ENCODE data around the gene GTF2H3. TPM values are rescaled to one million over a fixed set of nuclear protein-coding genes. Genes with fewer than 3 reads are reported as not detected.

GTF2H3 gene
- total and polyA plus RNA-seq, 8 donors = 2.9 to 12.4 (median 7.0) TPM

- FAIRE-seq (no peak), DNase-seq (no peak), ATAC-seq (peak in 1 of 4 donors; percentile 25)
- no peaks in the 10 kb centered on the region for H3K4me1 ChIP-seq
- TF ChIP-seq CTCF (IDR thresholded peaks at IDR 0.05) = no peak
- peaks cover 11 to 72% (median 59%) of the 10 kb centered on the region in 3 donors for H3K36me3 ChIP-seq
- no peaks in the 10 kb centered on the region for H3K9me3 ChIP-seq
- no peak overlapping the region for H3K4me3 ChIP-seq
- WGBS, 2 donors = 75 to 77% methylated on average over 4 of the region's 4 CpGs
- intact Hi-C loops (cut with DNase I) = no loop called here
- no peaks in the 10 kb centered on the region for H3K27me3 ChIP-seq
- H3K27ac ChIP-seq = no peak overlapping the region
These were observed 19.1 kb upstream of the GTF2H3 start for GRCh38 chr12:123614531-123614930.

GRCh38 chr12:123617144-123617543 lies 16.5 kb upstream of the GTF2H3 start:
- FAIRE-seq (no peak), ATAC-seq (no peak), DNase-seq (no peak)
- no peak for TF ChIP-seq CTCF (IDR thresholded peaks at IDR 0.05)
- intact Hi-C loops (cut with DNase I) = no loop called here
- Histone ChIP-seq H3K9me3 (no peaks in the 10 kb centered on the region), H3K4me1 (no peaks in the 10 kb centered on the region), H3K4me3 (no peak overlapping the region), H3K27ac (no peak overlapping the region), H3K36me3 (peaks cover 14 to 67% (median 62%) of the 10 kb centered on the region in 3 donors), H3K27me3 (no peaks in the 10 kb centered on the region)
- 75 to 76% methylated on average over 3 of the region's 3 CpGs for WGBS, 2 donors

DNA sequence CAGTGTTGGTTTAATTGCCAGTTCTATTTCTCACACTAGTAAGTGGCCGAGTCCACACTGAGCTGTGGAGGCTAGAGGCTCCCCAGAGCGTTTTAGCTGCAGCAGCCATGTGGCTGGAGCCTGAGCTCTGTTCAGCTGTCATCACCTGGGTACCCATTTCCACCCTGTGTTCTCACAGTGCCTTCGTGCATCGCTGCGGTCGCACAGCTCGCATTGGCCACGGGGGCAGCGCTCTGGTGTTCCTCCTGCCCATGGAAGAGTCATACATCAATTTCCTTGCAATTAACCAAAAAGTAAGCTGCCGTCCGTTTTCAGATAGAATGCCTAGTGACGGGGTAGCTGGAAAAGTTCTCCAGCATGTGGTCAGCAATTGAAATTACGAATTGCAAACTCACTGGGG lies 16.0 kb upstream of the GTF2H3 start:
- no peak for TF ChIP-seq CTCF (IDR thresholded peaks at IDR 0.05)
- Histone ChIP-seq H3K27me3 (no peaks in the 10 kb centered on the region), H3K4me3 (no peak overlapping the region), H3K36me3 (peaks cover 13 to 69% (median 59%) of the 10 kb centered on the region in 3 donors), H3K9me3 (no peaks in the 10 kb centered on the region), H3K27ac (no peak overlapping the region), H3K4me1 (no peaks in the 10 kb centered on the region)
- DNase-seq (no peak), ATAC-seq (no peak), FAIRE-seq (no peak)
- 90% methylated on average over 13 of the region's 13 CpGs for WGBS, 2 donors
- intact Hi-C loops (cut with DNase I) = no loop called here

GRCh38 chr12:123621101-123621500 lies 12.5 kb upstream of the GTF2H3 start:
- Histone ChIP-seq H3K27ac (no peak overlapping the region), H3K4me1 (no peaks in the 10 kb centered on the region), H3K27me3 (no peaks in the 10 kb centered on the region), H3K4me3 (no peak overlapping the region), H3K9me3 (no peaks in the 10 kb centered on the region), H3K36me3 (peaks cover 10 to 59% (median 54%) of the 10 kb centered on the region in 3 donors)
- no peak for TF ChIP-seq CTCF (IDR thresholded peaks at IDR 0.05)
- DNase-seq = no peak
- WGBS, 2 donors = 78 to 79% methylated on average over 8 of the region's 8 CpGs
- intact Hi-C loops (cut with DNase I) = no loop called here
- no peak for FAIRE-seq
- ATAC-seq = no peak

DNA sequence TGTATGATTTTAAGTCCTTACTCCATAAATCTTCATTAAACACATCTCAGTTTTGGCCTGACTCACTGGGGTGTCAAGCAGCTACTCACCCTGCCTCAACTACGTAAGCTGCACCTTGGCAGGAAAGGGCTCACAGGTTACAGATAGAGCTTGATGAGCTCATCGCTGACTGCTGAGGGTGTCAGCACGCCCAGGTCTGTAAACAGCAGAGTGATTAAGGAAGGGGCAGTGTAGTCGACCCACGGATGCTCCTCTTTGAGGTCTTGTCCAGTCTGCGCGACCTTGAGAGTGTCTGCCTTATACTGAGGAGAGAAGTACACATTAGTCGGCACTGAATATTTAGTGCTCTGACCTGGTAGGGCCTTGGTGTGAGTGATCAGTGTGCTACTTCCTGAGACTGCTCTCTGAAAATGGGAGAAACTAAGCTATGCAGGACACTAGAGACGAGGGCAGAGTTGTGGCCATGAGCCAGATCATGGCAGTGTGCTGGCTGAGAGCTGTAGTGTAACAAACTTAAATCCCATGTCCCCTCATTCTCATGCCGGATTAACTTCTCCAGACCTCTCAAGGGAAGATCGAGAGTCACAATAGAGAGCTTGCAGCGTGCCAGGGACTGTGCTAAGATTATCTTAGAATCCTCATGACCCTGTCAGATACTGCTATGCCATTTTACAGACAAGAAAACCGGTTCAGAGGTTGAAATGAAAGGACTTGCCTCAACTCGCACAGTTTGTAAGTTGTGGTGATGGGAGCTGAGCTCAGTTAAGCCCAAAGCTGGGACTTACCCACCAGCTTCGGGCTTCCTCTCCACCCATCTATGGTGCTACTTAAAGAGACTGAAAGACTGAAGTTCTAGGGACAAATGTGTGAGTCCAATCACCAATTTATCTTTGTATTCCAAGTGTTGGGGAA lies 11.8 kb upstream of the GTF2H3 start:
- Histone ChIP-seq H3K27me3 (no peaks in the 10 kb centered on the region), H3K4me1 (no peaks in the 10 kb centered on the region), H3K4me3 (no peak overlapping the region), H3K9me3 (no peaks in the 10 kb centered on the region), H3K27ac (no peak overlapping the region), H3K36me3 (peaks cover 10 to 59% (median 47%) of the 10 kb centered on the region in 3 donors)
- TF ChIP-seq CTCF (IDR thresholded peaks at IDR 0.05) = no peak
- DNase-seq = no peak
- FAIRE-seq = no peak
- ATAC-seq = peak in 1 of 4 donors; percentile 13
- WGBS, 2 donors = 78 to 80% methylated on average over 15 of the region's 15 CpGs
- intact Hi-C loops (cut with DNase I) = no loop called here
